BJ (cell line): ENCODE measurements around the gene MYO7B. TPM values are rescaled to one million over a fixed set of nuclear protein-coding genes. Genes with fewer than 3 reads are reported as not detected.

Experiments
- CTCF ChIA-PET: fragments of 350-600 bp; formaldehyde crosslinking; extraction: SDS; loops from one replicate; lab custom pipeline; 2021; ENCODE audit warnings: antibody characterized with exemption, inconsistent platforms; lab: Yijun Ruan, JAX
- POLR2A ChIA-PET: fragments of 300-600 bp; sonication (Branson Sonifier 250); formaldehyde crosslinking; extraction: SDS; loops from one replicate; lab custom pipeline; 2021; ENCODE audit warnings: antibody characterized with exemption; lab: Charles Lee
- DNase-seq: peaks from one replicate; pipeline ENCODE4 v3.0.0-alpha.2; 2011; ENCODE audit warnings: low read depth
- H3K27me3 ChIP-seq: 2 replicates; pipeline ENCODE4 v1.6.0; 2011; ENCODE audit warnings: low read length; ENCODE audit not compliant: control insufficient read depth, insufficient read depth
- H3K36me3 ChIP-seq: 2 replicates; pipeline ENCODE4 v1.5.1; 2011; ENCODE audit warnings: low read length; ENCODE audit not compliant: control insufficient read depth, insufficient read depth
- H3K4me3 ChIP-seq: 2 replicates; pipeline ENCODE4 v1.5.1; 2011; ENCODE audit warnings: low read depth, mild to moderate bottlenecking, control low read depth, low read length
- CTCF ChIP-seq: IDR thresholded peaks from 2 replicates; pipeline ENCODE4 v1.5.1; 2011; ENCODE audit warnings: low read depth, mild to moderate bottlenecking, control low read depth, inconsistent platforms, low read length, moderate library complexity; ENCODE audit not compliant: insufficient read depth
- polyA plus RNA-seq: library from polyadenylated mRNA; depleted of rRNA; stranded (reverse); fragments of >200 nt; gene quantifications from 2 replicates; pipeline ENCODE4 v1.2.3, GENCODE V29; 2011

The MYO7B gene
- polyA plus RNA-seq, 1 experiment = 0.36 TPM

- DNase-seq = no peak
- POLR2A ChIA-PET = no interaction called here
- no peak overlapping the region for H3K4me3 ChIP-seq
- CTCF ChIA-PET = interaction anchor here (1.0 to 3.2 kb wide), 2 partner anchors 17 to 28 kb away, joined by 3 to 10 read pairs; no protein-coding TSS in a partner anchor
- TF ChIP-seq CTCF = no peak
- no peaks in the 10 kb centered on the region for H3K36me3 ChIP-seq
- no peaks in the 10 kb centered on the region for H3K27me3 ChIP-seq
Observed at GRCh38 chr2:127619203-127619590, 83.7 kb downstream of the MYO7B start.

GRCh38 chr2:127619877-127620705 is 84.6 kb downstream of the MYO7B start:
- no peak for TF ChIP-seq CTCF
- ChIA-PET CTCF (interaction anchor here (1.1 to 3.2 kb wide), 2 partner anchors 29 to 42 kb away, joined by 3 to 10 read pairs; no protein-coding TSS in a partner anchor), POLR2A (no interaction called here)
- DNase-seq = no peak
- no peak overlapping the region for H3K4me3 ChIP-seq
- H3K36me3 ChIP-seq = no peaks in the 10 kb centered on the region
- H3K27me3 ChIP-seq = no peaks in the 10 kb centered on the region

- no peaks in the 10 kb centered on the region for H3K27me3 ChIP-seq
- TF ChIP-seq CTCF = no peak
- DNase-seq = no peak
- ChIA-PET CTCF (interaction anchor here (1.1 to 3.2 kb wide), 2 partner anchors 29 to 41 kb away, joined by 3 to 10 read pairs; no protein-coding TSS in a partner anchor), POLR2A (no interaction called here)
- no peak overlapping the region for H3K4me3 ChIP-seq
- no peaks in the 10 kb centered on the region for H3K36me3 ChIP-seq
Observed at GRCh38 chr2:127620866-127621265, 85.4 kb downstream of the MYO7B start.

GRCh38 chr2:127621981-127622431 is 86.5 kb downstream of the MYO7B start:
- Histone ChIP-seq H3K36me3 (no peaks in the 10 kb centered on the region), H3K27me3 (no peaks in the 10 kb centered on the region), H3K4me3 (no peak overlapping the region)
- DNase-seq = no peak
- ChIA-PET POLR2A (no interaction called here), CTCF (interaction anchor here (0.8 kb wide), 1 partner anchor 30 kb away, joined by 5 read pairs; no protein-coding TSS in a partner anchor)
- no peak for TF ChIP-seq CTCF

- Histone ChIP-seq H3K4me3 (no peak overlapping the region), H3K36me3 (no peaks in the 10 kb centered on the region), H3K27me3 (no peaks in the 10 kb centered on the region)
- ChIA-PET CTCF (interaction anchor here (0.8 kb wide), 1 partner anchor 31 kb away, joined by 5 read pairs; no protein-coding TSS in a partner anchor), POLR2A (no interaction called here)
- no peak for TF ChIP-seq CTCF
- no peak for DNase-seq
Observed at GRCh38 chr2:127622561-127623387, 87.3 kb downstream of the MYO7B start.
